ENCODE data around the gene TRPV6. TPM values are rescaled to one million over a fixed set of nuclear protein-coding genes. Genes with fewer than 3 reads are reported as not detected.

TRPV6 gene
- polyA plus RNA-seq, 1 donor from 2014 or later: 0.30 TPM

GRCh38 chr7:142860968-142861367 is 24.6 kb downstream of the TRPV6 start:
- Histone ChIP-seq H3K79me2 (replicated peaks; ENCODE audit: insufficient read depth, low read length) (no peaks in the 10 kb centered on the region), H3K9me3 (ENCODE audit: low read length) (no peaks in the 10 kb centered on the region), H3K4me3 (ENCODE audit: low read length) (no peak overlapping the region), H2AFZ (ENCODE audit: low read depth, low read length) (no peak overlapping the region), H3K9me2 (ENCODE audit: insufficient read depth, low read length) (no peaks in the 10 kb centered on the region), H3K36me3 (ENCODE audit: insufficient read depth, low read length) (no peaks in the 10 kb centered on the region), H3K4me2 (ENCODE audit: low read length) (no peak overlapping the region), H4K20me1 (ENCODE audit: insufficient read depth) (no peaks in the 10 kb centered on the region), H3K27me3 (ENCODE audit: insufficient read depth, low read depth, low read length) (no peaks in the 10 kb centered on the region), H3K27ac (ENCODE audit: low read length) (no peak overlapping the region), H3K9ac (ENCODE audit: low read length) (no peak overlapping the region), H3F3A (ENCODE audit: insufficient read depth, low read length, poor library complexity, severe bottlenecking) (no peaks in the 10 kb centered on the region)
- TF ChIP-seq SMC3 (conservative IDR thresholded peaks at IDR 0.05; ENCODE audit: poor library complexity): no peak
- TF ChIP-seq TAF1 (IDR thresholded peaks at IDR 0.05; ENCODE audit: low read depth): no peak
- no peak for TF ChIP-seq EP300 (conservative IDR thresholded peaks at IDR 0.05; ENCODE audit: poor library complexity, severe bottlenecking)
- no peak for TF ChIP-seq EZH2 (IDR thresholded peaks at IDR 0.05; ENCODE audit: borderline replicate concordance, insufficient read depth, low read length, poor library complexity, severe bottlenecking)
- no peak for TF ChIP-seq REST (IDR thresholded peaks at IDR 0.05; ENCODE audit: borderline replicate concordance)
- TF ChIP-seq RAD21 (conservative IDR thresholded peaks at IDR 0.05): no peak
- no peak for TF ChIP-seq CTCF (IDR thresholded peaks at IDR 0.05; ENCODE audit: poor library complexity, severe bottlenecking)
- no peak for TF ChIP-seq POLR2AphosphoS5 (IDR thresholded peaks at IDR 0.05)
- TF ChIP-seq MXI1 (conservative IDR thresholded peaks at IDR 0.05; ENCODE audit: poor library complexity, severe bottlenecking): no peak

GRCh38 chr7:142859829-142860228 is 25.7 kb downstream of the TRPV6 start:
- Histone ChIP-seq H3K9me3 (ENCODE audit: low read length) (no peaks in the 10 kb centered on the region), H3F3A (ENCODE audit: insufficient read depth, low read length, poor library complexity, severe bottlenecking) (no peaks in the 10 kb centered on the region), H3K27ac (ENCODE audit: low read length) (no peak overlapping the region), H3K4me3 (ENCODE audit: low read length) (no peak overlapping the region), H2AFZ (ENCODE audit: low read depth, low read length) (no peak overlapping the region), H3K9ac (ENCODE audit: low read length) (no peak overlapping the region), H3K36me3 (ENCODE audit: insufficient read depth, low read length) (no peaks in the 10 kb centered on the region), H3K4me2 (ENCODE audit: low read length) (no peak overlapping the region), H3K79me2 (replicated peaks; ENCODE audit: insufficient read depth, low read length) (no peaks in the 10 kb centered on the region), H4K20me1 (ENCODE audit: insufficient read depth) (no peaks in the 10 kb centered on the region), H3K27me3 (ENCODE audit: insufficient read depth, low read depth, low read length) (no peaks in the 10 kb centered on the region), H3K9me2 (ENCODE audit: insufficient read depth, low read length) (no peaks in the 10 kb centered on the region)
- no peak for TF ChIP-seq EZH2 (IDR thresholded peaks at IDR 0.05; ENCODE audit: borderline replicate concordance, insufficient read depth, low read length, poor library complexity, severe bottlenecking)
- no peak for TF ChIP-seq REST (IDR thresholded peaks at IDR 0.05; ENCODE audit: borderline replicate concordance)
- TF ChIP-seq CTCF (IDR thresholded peaks at IDR 0.05; ENCODE audit: poor library complexity, severe bottlenecking): no peak
- no peak for TF ChIP-seq EP300 (conservative IDR thresholded peaks at IDR 0.05; ENCODE audit: poor library complexity, severe bottlenecking)
- TF ChIP-seq RAD21 (conservative IDR thresholded peaks at IDR 0.05): no peak
- no peak for TF ChIP-seq POLR2AphosphoS5 (IDR thresholded peaks at IDR 0.05)
- TF ChIP-seq SMC3 (conservative IDR thresholded peaks at IDR 0.05; ENCODE audit: poor library complexity): no peak
- no peak for TF ChIP-seq TAF1 (IDR thresholded peaks at IDR 0.05; ENCODE audit: low read depth)
- no peak for TF ChIP-seq MXI1 (conservative IDR thresholded peaks at IDR 0.05; ENCODE audit: poor library complexity, severe bottlenecking)
